HS-27A (cell line): Measurements from ENCODE around the gene SH3RF1.
A peak's percentile ranks its signal among the peaks of the same experiment; 100 is the strongest.
"Not testable (repeated sequence)": the region's sequence is repeated elsewhere in the genome, so short reads cannot be mapped to it uniquely, and the experiment has no call there.

Source experiments
- DNase-seq: peaks from one replicate; pipeline ENCODE4 v3.0.0-alpha.2; 2012; ENCODE audit warnings: low read depth, missing footprints

The SH3RF1 gene

DNA sequence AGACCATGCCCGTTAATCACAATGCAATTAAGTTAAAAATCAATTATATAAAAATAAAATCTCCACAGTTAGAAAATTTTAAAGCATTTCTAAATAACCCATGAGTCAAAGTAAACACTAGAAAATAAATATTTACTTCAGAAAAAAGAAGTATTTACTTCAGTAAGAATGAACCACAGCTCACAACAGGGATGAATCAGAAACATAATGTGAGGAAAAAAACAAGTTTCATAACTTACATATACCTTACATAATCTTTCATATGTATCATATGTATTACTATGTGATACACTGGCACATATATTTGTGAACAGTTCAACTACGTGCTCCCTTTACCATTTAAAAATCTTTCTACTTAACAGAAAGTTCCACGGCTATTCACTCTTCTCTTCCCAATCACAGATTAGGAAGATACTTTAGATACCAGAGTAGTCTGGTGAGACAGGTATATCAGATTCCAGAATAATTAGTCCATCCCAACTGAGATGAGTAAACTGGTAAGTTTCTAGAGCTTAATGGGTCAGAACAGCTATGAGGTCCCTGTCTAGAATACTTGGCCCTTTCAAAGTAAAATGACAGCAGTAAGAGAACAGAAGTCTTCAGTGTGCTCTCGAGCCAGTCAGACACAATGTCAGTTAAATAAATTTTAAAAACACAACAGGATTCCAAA lies 70.3 kb downstream of the SH3RF1 start:
- DNase-seq: no peak

DNA sequence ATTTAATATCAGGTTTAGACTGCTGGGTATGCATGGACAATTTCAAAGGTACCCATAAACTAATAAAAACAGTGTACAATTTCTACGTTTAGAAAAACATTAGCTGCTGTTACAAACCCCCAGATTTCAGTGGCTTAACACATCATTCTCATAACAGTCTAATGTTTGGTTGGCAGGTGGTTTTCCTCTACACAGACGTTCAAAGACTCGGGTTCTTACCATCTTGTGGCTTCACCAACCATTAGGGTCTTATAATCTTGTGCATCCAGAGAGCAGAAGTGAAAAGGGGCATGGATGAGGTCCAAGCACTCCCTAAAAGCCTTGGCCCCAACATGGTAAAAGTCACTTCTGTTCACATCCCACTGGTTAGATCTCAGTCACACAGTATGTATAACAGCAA lies 71.6 kb downstream of the SH3RF1 start:
- DNase-seq: no peak

GRCh38 chr4:169198167-169198566 lies 72.6 kb downstream of the SH3RF1 start:
- DNase-seq: no peak

DNA sequence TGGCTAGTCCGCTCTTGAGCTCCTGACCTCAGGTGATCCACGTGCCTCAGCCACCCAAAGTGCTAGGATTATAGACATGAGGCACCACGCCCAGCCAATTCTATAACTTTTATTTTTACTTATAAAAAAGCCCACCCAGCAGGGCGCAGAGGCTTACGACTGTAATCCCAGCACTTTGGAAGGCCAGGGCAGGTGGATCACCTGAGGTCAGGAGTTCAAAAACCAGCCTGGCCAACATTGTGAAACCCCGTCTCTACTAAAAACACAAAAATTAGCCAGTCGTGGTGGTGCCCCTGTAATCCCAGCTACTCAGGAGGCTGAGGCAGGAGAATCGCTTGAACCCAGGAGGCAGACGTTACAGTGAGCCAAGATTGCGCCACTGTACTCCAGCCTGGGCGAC lies 73.5 kb downstream of the SH3RF1 start:
- not testable (repeated sequence) for DNase-seq

DNA sequence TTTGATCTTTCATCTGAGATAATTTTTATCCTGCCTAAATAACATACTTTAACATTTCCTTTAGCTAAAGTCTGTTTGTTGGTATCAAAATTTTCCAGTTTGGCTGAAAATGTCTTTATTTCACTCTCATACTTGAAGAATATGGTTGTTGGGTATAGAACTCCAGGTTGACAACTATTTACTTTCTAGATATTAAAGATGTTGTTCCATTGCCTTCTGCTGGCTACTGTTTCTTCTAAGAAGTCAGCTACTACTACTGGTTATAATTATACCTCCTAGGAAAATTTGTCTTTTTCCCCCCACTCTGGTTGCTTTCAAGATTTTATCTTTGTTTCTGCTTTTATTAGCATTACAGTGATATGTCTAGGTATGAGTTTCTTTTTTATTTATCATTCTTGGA lies 75.7 kb downstream of the SH3RF1 start:
- no peak for DNase-seq

- not testable (repeated sequence) for DNase-seq
Observed at GRCh38 chr4:169189968-169190367, 80.8 kb downstream of the SH3RF1 start.

- no peak for DNase-seq
Observed at GRCh38 chr4:169189372-169189771, 81.4 kb downstream of the SH3RF1 start.

GRCh38 chr4:169188204-169188603 lies 82.6 kb downstream of the SH3RF1 start:
- DNase-seq: no peak

DNA sequence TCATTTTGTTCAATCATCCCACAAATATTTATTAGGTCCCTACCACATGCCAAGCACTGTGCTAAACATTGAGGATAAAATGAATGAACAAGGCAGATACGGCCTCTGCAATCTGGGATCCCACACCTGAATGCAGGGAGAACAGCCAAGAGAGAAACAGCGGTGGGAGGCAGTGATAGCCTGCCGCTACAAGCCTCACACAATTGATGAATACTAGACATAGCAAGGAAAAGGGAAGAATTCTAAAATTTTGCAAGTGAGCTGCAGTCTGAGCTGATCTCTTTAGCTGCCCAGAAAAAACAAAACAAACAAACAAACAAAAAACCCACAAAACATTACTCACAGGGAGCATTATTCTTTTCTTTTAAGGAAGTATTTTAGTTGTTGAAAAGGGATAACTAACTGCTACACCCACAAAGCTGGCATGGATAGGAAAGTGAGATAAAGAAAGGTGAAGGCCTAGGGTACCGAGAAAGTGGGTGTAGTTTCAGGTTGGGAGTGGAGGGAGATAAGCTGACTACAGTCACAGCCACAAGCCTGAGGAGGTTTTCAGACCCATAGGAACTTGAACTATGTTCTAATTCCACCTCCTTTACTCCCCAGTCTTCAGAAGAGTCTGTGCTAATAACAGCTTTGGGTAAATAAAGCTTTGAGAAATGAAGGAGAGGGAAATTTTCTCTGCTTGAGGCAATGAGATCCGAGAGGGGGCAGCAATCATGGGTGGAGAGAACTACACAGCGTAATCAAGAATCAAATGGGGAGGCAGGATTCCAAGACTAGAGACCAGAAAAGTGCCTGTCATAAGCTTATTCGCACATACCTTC lies 85.4 kb downstream of the SH3RF1 start:
- no peak for DNase-seq

DNA sequence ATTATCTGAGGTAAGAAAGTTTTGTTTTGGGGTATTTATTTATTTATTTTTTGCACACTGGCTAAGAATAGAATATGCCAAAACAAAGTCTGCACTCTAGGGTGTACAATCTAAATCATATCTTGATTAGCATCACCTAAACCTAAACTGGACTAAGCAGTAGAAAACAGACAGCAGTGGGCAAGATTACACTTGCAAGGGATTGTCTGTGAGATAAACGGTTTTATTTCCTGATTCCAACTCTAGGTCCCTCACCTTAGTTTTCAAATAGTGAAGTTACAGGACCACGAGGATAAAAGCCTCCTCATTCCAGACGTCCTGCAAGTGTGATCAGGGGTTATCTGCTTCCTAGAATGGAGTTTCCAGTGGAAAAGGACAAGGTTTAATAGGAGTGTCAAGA lies 86.1 kb downstream of the SH3RF1 start:
- no peak for DNase-seq

DNA sequence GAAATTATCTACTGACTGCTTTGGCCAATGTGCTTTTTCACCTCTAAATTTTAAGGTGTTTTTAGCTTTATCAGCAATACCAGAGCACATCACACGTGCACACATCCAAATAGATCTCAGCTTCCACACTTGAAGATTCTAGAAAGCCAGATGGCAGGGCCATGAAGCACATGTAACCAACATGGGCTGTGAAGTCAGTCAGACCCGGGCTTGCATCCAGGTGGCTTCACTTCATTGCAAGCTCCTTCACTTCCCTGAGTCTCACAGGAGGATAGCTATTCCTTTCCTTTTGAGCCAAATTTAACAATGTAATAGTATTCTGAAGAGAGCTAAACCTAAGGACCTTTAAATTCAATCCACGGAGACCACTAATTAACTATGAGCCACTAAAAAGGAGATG lies 86.5 kb downstream of the SH3RF1 start:
- DNase-seq: no peak

DNA sequence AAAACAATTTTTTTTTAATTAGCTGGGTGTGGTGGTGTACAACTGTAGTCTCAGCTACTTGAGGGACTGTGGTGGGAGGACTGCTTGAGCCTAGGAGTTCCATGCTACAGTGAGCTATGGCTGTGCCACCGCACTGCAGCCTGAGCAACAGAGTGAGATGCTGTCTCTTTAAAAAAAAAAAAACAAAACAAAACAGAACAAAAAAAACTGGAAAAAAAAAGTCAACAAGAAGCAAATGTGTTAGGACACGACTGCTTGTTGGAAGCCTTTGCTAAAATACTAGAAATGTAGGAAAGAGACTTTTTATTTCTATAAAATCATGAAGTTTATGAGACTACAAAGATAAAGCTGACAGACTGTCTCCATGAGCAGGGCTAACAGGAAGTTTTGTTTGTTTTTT lies 87.2 kb downstream of the SH3RF1 start:
- DNase-seq: no peak

GRCh38 chr4:169179609-169180521 lies 90.9 kb downstream of the SH3RF1 start:
- DNase-seq: no peak

GRCh38 chr4:169178092-169178491 lies 92.7 kb downstream of the SH3RF1 start:
- DNase-seq: not testable (repeated sequence)

DNA sequence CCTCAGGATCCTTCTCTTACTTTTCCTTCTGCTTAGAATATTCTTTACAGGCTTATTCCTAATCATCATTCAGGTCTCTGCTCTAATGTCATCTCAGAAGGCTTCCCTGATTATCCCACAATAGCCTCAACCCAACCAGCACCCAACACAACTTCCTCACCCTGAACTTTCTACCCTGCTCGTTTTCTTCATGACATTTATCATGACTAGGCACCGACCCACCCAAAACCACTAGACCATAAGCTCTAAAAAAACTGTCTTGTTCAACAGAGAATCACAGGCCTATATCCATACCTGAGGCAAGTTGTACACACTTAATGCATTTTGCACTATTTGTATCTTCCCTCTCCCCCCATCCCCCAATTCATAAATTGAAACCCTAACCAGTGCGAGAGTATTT lies 95.3 kb downstream of the SH3RF1 start:
- no peak for DNase-seq

DNA sequence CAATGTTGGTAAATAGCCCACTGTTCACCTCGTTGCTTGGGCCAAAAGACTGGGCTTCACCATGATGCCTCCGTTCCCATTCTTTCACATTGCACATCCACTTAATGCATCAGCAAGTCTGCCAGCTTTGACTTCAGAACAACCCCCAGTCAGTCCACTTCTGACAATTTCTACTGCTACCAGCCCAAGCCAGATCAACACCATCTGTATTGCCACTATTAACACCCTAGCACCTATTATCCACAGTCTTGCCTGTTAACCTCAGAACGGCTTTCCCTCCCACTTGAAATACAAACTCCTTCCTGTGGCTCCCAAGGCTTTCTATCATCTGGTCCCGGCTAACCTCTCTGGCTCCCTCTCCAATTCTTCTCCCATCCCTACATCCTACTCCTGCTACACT lies 95.7 kb downstream of the SH3RF1 start:
- no peak for DNase-seq

DNA sequence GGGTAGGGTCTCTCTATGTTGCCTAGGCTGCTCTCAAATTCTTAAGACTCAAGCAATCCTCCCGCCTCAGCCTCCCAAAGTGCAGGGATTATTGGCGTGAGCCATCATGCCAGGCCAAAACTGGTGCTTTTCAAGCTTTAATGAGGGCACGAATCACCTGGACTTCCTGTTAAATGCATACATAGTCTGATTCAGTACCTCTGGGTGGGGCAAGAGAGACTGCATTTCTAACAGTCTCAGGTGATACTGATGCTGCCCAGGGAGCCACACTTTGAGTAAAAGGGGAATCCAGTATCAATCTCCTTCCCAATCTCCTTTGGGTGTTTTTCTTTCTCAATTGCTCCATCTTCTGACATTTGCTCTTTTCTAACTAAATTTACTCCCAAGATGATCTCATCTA lies 96.5 kb downstream of the SH3RF1 start:
- DNase-seq: no peak

GRCh38 chr4:169167957-169168858 lies 102.5 kb downstream of the SH3RF1 start:
- no peak for DNase-seq

DNA sequence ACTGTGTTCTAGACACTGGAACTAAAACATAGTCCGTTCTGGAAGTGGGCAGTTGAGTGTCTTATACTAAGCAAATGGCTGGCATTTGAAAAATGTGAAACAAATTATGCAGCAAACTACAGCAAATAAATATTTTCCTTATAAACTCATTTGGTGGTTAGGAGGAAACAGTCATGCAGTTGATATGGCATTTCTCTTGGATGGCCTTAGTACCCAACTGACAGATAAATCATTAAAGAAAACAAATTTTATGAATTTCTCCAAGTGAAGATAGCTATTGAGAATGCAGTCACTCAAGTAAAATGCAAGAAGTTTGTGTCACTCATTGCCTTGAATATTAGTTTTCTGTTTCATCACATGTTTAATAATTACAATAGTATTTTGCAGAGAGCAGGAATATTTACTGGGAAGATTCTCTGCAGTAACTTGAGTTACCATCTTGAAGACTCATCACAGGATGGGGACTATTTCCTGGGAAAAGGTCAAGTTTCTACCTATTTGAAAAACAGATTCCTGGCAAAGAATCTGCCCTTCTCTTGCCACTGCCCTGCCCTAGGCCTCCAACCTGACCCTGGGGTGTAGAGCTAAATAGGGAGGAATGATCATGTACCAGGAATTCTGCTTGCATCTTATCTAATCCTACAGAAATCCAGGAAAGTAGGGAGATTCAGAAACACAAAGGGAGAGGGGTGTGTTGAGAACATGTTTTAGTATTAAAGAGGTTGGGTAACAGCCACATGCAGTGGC lies 105.9 kb downstream of the SH3RF1 start:
- DNase-seq: peak; percentile 51

DNA sequence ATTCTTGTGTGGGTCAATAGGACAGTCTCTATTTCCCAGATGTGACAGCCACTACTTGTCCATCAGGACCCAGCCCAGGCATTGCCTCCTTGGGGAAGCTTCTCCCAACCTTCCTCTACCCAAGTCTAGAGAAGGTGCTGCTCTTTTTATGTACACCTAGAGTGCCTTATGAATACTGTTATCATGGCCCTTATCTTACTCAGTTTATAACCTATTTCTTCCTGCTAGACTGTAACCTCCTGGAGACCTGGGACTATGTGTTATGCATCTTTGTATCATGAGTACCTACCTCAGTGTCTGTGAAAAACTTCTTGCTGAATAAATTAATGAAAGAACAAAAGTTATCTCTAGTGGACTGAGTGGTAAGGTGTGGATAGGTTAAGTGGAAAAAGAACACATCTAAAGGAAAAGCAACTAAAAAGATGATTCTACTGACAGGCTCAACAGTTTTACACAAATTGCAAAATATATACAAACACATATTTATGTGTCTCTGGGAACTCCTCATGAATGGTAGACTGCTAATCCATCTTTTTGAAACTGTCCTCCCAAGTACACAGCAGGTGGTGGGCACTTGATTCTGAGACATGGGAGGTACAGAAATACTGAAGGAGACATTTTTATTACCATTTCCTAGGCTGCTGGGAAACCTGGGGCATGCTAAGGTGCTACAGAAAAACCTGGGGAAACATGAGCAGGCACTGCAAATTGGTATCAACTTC lies 106.6 kb downstream of the SH3RF1 start:
- no peak for DNase-seq
